ENCODE measurements around the gene AKT1.

Gene AKT1

DNA sequence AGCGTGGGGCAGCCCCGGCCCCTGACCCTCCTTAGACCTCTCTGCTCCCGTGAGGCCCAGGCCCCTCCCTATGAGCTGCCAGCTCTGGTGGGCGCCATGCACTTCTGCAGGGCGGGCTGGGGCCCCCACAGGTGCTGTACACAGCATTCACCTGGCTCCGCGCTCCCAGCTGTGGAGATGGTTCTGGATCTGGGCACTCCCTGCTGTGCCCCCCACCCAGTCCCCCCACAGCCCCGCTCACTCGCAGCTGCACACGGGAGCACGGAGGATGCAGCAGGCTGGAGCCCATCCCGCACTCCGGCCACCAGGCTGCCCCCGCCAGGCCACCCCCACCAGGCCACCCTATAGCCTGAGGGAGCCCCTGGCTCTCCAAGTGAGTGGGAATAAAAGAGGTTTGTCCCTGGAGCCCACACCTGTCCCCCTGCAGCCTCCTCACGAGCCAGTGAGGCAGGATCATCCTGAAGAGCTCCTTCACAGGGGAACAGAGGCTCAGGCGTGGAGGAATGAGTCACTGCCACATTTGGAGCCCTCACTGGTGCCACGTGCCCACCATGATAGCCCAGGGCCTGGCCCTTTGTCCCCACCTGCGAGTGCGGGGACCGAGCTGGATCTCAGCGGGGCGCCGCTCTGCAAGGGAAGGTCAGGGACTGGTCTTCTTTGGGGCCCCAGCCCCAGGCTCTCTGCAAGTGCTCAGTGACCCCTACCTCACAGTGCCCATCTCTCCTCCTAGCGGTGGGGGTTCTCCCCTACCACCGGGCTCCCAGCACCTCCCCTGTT lies 69.6 kb downstream of the AKT1 start:
- Histone ChIP-seq H2AFZ (ENCODE audit: low read depth) (no peak overlapping the region), H3K79me2 (ENCODE audit: insufficient read depth, low read depth) (no peaks in the 10 kb centered on the region), H3K27me3 (ENCODE audit: insufficient read depth, low read depth) (peaks cover 8% of the 10 kb centered on the region; the same call in 1 of the 2 replicates), H3K4me1 (ENCODE audit: low read depth, poor library complexity, severe bottlenecking) (no peaks in the 10 kb centered on the region), H3K27ac (no peak overlapping the region), H3K9ac (no peak overlapping the region), H4K20me1 (ENCODE audit: insufficient read depth) (no peaks in the 10 kb centered on the region), H3K4me3 (IDR thresholded peaks at IDR 0.05; ENCODE audit: insufficient read depth, low read depth, low read length) (no peak overlapping the region), H3K36me3 (ENCODE audit: insufficient read depth) (no peaks in the 10 kb centered on the region), H3K4me2 (no peak overlapping the region)
- TF ChIP-seq, protein P1, sequence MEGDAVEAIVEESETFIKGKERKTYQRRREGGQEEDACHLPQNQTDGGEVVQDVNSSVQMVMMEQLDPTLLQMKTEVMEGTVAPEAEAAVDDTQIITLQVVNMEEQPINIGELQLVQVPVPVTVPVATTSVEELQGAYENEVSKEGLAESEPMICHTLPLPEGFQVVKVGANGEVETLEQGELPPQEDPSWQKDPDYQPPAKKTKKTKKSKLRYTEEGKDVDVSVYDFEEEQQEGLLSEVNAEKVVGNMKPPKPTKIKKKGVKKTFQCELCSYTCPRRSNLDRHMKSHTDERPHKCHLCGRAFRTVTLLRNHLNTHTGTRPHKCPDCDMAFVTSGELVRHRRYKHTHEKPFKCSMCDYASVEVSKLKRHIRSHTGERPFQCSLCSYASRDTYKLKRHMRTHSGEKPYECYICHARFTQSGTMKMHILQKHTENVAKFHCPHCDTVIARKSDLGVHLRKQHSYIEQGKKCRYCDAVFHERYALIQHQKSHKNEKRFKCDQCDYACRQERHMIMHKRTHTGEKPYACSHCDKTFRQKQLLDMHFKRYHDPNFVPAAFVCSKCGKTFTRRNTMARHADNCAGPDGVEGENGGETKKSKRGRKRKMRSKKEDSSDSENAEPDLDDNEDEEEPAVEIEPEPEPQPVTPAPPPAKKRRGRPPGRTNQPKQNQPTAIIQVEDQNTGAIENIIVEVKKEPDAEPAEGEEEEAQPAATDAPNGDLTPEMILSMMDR (conservative IDR thresholded peaks at IDR 0.05; ENCODE audit: low read depth, low read length), result no peak

DNA sequence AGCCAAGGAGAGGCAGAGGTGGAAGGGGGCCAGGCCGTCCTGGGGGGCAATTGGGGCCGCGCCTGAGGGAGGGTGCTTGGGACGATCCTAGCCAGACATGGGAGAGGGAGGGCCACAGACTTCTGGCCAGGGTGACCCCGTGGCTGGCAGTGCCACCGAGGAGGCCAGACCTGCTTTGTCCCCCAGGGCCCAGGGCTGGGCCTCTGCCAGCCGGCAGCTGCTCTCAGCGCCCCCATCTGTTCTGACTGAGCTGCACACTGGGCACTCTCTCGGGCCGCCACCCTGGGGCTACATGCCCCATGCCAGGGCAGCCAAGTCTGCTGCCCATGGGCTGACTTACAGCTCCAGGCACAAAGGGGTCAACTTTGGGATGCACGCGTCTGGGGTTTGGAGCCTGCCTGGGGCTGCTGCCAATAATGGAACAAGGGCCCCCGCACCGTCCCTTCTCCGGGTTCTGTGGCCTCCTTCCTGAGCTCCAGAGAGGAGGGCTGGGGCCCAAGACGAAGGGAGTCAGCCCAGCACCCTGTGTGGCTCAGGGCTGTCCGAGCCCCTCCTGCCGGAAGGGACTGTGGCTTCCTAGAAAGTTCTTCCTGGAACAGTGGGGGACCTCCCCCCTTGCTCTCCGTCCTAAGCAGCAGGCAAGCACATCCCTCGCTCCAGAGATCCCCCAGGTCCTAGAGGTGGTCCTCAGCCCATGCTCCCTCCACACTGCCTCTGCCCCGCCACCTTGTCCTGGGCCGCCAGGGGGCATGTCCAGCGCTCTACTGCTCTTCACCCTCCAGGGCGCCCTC lies 70.4 kb downstream of the AKT1 start:
- H3K27ac ChIP-seq, result no peak overlapping the region
- H3K79me2 ChIP-seq (ENCODE audit: insufficient read depth, low read depth), result no peaks in the 10 kb centered on the region
- H3K36me3 ChIP-seq (ENCODE audit: insufficient read depth), result no peaks in the 10 kb centered on the region
- H3K9ac ChIP-seq, result no peak overlapping the region
- H3K4me2 ChIP-seq, result no peak overlapping the region
- no peak overlapping the region for H3K4me3 ChIP-seq (IDR thresholded peaks at IDR 0.05; ENCODE audit: insufficient read depth, low read depth, low read length)
- TF ChIP-seq, protein P1 (conservative IDR thresholded peaks at IDR 0.05; ENCODE audit: low read depth, low read length), result no peak
- H3K27me3 ChIP-seq (ENCODE audit: insufficient read depth, low read depth), result peaks cover 8% of the 10 kb centered on the region; the same call in 1 of the 2 replicates
- no peaks in the 10 kb centered on the region for H4K20me1 ChIP-seq (ENCODE audit: insufficient read depth)
- H3K4me1 ChIP-seq (ENCODE audit: low read depth, poor library complexity, severe bottlenecking), result no peaks in the 10 kb centered on the region
- H2AFZ ChIP-seq (ENCODE audit: low read depth), result no peak overlapping the region

DNA sequence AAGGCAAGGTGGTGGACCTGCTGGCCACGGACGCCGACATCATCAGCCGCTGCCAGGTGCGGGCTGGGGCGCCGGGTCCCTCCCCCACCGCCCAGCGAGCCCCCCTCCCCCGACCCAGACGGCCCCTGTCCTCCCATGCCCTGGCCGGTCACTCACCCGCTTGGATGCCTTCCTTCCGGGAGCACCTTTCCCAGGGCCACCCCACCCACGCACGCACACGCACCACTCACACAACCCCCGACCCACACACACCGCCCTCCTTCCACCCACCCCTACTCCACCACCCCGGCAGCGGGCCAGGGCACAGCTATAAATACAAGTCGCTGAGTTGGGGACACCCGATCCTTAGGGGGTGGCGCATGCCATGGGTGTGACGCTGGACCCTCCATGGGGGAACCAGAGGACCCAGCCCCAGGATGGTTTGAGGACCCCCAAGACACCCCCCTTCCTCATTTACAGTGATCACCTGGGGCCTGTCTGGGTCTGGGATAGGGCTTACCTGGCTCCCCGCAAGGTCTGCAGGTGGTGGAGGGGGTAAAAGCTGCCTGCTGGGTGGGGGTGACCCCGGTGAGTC lies 71.1 kb downstream of the AKT1 start:
- H3K79me2 ChIP-seq (ENCODE audit: insufficient read depth, low read depth), result no peaks in the 10 kb centered on the region
- H3K4me3 ChIP-seq (IDR thresholded peaks at IDR 0.05; ENCODE audit: insufficient read depth, low read depth, low read length), result no peak overlapping the region
- H3K36me3 ChIP-seq (ENCODE audit: insufficient read depth), result no peaks in the 10 kb centered on the region
- peaks cover 8% of the 10 kb centered on the region; the same call in 1 of the 2 replicates for H3K27me3 ChIP-seq (ENCODE audit: insufficient read depth, low read depth)
- TF ChIP-seq, protein P1 (conservative IDR thresholded peaks at IDR 0.05; ENCODE audit: low read depth, low read length), result no peak
- no peak overlapping the region for H3K27ac ChIP-seq
- H3K4me2 ChIP-seq, result no peak overlapping the region
- H2AFZ ChIP-seq (ENCODE audit: low read depth), result no peak overlapping the region; the same call in 1 of the 2 replicates
- no peaks in the 10 kb centered on the region for H4K20me1 ChIP-seq (ENCODE audit: insufficient read depth)
- no peak overlapping the region for H3K9ac ChIP-seq
- no peaks in the 10 kb centered on the region for H3K4me1 ChIP-seq (ENCODE audit: low read depth, poor library complexity, severe bottlenecking)

DNA sequence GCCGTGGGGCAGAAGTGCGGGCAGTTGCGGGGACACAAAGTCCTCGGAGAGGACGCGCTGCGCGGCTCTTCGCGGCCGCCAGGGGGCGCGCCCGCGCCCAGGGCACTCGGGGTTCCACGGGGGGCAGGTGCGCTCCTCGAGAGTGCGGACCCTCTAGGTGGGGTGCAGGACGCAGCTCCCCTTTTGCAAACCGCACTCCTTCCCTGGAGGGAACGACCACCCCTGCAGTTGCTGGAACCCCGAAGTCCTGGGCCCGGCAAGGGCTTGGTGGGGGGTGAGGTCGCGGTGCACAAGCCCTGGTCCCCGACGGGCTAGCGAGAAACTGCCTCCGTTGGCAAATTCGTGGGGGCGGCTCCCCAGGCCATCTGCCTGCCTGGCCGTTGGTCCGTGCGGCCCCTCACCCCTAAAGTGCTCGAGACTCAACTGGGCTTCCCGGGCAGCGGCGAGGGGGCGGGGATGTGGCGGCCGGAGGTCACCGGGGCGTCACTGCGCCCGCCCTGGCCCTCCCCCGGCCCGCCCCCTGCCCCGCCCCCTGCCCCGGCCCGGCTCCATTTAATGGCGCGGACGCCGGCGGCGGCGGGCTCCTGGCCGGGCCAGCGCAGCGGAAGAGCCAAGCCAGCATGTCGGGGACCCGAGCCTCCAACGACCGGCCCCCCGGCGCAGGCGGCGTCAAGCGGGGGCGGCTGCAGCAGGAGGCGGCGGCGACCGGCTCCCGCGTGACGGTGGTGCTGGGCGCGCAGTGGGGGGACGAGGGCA lies 71.7 kb downstream of the AKT1 start, which contains the start of gene ADSS1:
ADSS1 (plus strand) TSS at position 579 of the 756 bp plus-strand sequence; CDS start at position 621, 42 bp downstream.
- Histone ChIP-seq H3K4me3 (IDR thresholded peaks at IDR 0.05; ENCODE audit: insufficient read depth, low read depth, low read length) (no peak within 1 kb of the TSS), H3K4me2 (no peak within 1 kb of the TSS), H3K9ac (no peak within 1 kb of the TSS), H3K4me1 (ENCODE audit: low read depth, poor library complexity, severe bottlenecking) (no peaks in the 10 kb centered on the region), H4K20me1 (ENCODE audit: insufficient read depth) (no peaks in the 10 kb centered on the region), H2AFZ (ENCODE audit: low read depth) (peak within 1 kb of the TSS; percentile 61), H3K36me3 (ENCODE audit: insufficient read depth) (no peaks in the 10 kb centered on the region), H3K27me3 (ENCODE audit: insufficient read depth, low read depth) (peaks cover 7% of the 10 kb centered on the region; the same call in 1 of the 2 replicates), H3K27ac (no peak within 1 kb of the TSS), H3K79me2 (ENCODE audit: insufficient read depth, low read depth) (no peaks in the 10 kb centered on the region)
- TF ChIP-seq, protein P1 (conservative IDR thresholded peaks at IDR 0.05; ENCODE audit: low read depth, low read length), result peak; percentile 70

Measured in KMS-11 (cell line).